GM10847 (cell line): ENCODE measurements around the gene CMTM8.

ENCODE experiments used
- POLR2A ChIP-seq: IDR thresholded peaks from 2 replicates; pipeline ENCODE4 v1.6.1; 2011; ENCODE audit not compliant: insufficient read length; ENCODE audit errors: extremely low read depth

CMTM8 gene

DNA sequence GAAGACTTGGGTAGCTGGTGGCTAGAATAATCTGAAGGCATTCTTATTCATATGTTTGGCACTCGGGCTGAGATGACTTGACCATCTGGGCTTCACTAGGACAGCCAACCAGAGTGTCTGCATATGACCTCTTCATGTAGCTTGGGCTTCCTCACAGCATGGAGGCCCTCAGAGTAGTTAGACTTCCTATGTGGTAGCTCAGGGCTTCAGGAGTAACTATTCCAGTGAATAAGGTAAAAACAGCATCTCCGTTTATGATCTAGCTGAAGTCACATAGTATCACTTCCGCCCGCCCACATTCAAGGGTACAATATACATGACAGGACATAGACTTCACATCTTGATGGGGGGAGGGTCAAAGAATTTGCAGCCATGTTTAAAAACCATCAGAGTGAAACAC, 18.9 kb upstream of the CMTM8 start:
- no peak for TF ChIP-seq POLR2A

DNA sequence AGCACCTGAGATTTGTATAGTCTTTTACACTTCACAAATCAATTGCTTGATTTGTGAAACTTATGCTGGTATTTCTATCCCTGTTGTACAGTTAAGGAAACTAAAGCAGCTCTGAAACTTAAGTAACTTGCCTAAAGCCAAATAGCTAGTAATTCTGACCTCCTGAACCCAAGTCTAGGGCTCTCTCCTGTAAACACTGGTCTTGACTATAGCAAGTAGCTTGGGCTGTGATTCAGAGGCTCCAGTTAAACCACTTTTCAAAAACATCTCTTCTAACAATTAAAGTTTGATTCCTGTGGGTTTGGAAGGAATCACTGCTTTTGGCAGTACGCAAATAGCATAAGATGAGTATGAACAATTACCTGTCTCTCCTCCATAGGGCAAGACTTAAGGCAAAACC, 18.5 kb upstream of the CMTM8 start:
- TF ChIP-seq POLR2A = no peak

- no peak for TF ChIP-seq POLR2A
These were observed 15.5 kb upstream of the CMTM8 start for GRCh38 chr3:32222950-32223349.

DNA sequence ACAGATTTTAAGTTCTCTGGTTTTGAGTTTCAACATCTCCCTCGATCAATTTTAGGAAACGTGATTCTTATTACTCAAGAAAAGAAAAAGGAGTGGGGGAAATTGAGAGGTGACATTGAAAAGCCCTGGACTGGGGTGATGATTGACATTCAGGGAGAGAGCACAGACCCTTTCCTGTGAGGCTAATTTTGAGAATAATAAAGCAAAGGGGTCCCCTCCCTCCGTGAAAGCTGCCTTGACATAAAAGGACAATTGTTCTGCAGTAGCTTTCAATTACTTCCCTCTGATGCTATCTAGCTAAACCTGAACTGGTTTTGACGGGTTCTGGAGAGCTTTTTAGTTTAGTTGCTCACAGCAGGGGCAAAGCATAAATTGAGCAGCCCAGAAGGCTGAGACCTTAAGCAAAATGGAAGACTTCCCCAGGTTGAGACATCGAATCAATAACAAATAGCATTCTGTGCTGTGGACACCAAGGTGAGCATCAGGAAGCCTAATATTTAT, 14.4 kb upstream of the CMTM8 start:
- TF ChIP-seq POLR2A = no peak

DNA sequence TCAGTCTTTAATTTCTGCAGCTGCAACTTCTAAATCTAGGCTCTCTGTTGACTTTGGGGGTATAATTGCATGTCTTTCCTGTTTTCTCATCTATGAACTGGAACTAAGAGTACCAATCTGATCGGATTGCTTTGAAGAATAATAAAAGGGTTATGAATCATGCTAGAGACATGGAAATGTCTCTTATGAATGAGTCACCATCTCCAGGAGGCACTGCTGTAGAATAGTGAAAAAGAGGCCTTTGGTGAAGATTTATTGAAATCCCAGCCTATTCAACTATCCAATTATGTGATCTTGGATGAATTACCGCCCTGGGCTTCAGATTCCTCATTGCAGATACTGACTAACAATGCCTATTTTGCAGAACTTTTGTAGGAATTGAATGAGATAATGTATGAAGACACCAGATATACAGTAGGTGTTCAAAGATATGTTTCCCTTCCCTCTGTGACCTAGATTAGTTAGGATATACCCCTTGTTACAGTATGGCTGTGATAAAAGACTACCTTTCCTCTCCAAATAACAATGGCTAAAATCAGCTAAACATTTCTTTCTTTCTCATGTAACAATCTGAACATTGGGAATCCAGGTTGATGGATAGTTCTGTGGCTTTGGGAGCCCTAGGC, 11.5 kb upstream of the CMTM8 start:
- TF ChIP-seq POLR2A = no peak

DNA sequence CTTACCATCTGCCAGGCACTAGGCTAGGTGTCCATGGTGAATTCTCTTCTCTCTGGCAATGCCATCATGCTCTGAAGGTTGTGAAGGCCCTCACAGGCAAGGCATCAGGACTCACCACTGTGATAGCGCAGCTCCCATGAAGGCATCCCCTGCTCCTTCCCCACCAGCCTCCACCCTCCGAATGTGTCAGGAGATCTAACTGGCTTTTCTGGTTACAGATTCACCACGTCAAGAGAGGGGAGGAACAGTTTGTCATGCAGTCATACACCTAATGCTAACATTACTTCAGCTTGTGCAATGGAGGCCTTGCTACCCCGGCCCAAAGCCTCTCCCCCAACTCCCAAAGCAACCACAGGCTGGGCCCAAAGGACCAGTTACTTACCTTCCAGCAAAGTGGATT, 8.9 kb upstream of the CMTM8 start:
- no peak for TF ChIP-seq POLR2A

GRCh38 chr3:32236377-32236776, 2.1 kb upstream of the CMTM8 start:
- TF ChIP-seq POLR2A = no peak

DNA sequence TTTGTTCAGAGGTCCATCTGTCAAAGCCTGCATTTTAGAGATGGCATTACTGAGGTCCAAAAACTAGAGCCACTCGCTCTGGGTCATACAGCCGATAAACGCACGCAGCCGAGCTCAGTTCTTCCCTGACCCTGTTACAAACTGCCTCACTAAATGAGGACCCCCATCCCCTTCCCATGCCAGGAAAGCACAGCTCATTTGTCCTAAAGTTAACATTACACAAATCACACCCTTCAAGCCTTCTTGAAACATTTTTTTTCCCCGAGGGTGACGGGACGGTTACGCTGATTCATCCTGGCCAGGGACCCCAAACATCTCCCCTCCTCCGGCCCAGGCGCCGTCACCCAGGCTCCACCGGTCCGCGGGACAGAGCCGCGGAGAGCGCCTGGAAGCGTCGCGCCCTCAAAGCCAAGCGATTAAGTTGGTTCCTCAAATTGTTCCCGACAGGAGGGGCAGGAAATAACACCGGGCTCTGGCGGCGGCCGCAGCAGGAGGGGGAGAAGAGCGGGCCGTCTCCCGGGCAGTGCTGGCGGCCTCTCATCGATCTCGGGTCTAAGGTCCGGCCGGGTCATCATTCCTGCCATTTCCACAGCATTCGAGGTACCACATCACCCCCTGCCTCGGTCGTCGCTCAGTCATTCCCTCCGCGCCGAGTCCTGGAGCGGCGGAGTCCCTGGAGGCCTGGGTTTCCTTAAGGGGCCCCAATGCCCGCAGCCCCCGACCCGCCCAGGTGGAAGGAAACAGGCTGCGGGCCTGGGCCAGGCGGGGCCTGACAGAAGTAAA, 619 bp upstream of the CMTM8 start:
- TF ChIP-seq POLR2A = no peak

GRCh38 chr3:32239307-32240158, 1.1 kb downstream of the CMTM8 start:
- TF ChIP-seq POLR2A = no peak

GRCh38 chr3:32240159-32240545, 1.7 kb downstream of the CMTM8 start:
- no peak for TF ChIP-seq POLR2A

DNA sequence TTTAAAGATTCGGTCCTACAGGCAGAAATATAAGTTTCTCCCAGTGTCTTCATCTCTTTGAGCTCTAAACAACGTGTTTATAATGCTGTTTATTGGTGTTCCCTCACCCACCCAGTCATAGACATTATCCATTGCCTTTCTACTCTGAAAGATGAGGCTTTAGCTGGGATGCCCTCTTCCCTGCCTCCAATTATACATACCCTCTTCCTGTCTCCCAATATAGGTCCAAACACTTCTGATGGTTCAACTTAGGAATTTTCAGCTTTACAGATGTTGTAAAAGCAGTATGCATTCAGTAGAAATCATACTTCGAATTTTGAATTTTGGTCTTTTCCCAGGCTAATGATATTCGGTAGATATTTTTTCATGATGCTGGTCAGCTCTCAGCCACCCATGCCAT, 2.6 kb downstream of the CMTM8 start:
- no peak for TF ChIP-seq POLR2A

DNA sequence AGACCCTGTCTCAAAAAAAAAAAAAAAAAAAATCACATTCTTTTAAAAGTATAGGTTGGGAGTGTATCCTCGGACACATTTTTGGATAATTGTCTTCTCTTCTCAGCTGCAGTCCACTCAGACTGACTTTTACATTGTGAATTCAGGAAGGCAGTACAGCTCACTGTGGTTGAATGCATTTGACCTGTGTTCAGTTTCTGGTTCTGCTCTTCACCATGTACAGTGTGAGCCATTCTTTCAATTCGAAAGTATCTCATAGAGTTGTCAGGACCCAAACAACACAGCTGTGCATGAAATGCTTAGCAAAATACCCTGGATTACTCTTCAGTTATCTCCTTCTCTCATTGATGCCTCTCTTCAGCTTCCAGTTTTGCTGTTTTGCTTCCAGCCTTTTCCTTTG, 5.0 kb downstream of the CMTM8 start:
- no peak for TF ChIP-seq POLR2A

- TF ChIP-seq POLR2A = no peak
These were observed 6.7 kb downstream of the CMTM8 start for GRCh38 chr3:32245200-32245599.

DNA sequence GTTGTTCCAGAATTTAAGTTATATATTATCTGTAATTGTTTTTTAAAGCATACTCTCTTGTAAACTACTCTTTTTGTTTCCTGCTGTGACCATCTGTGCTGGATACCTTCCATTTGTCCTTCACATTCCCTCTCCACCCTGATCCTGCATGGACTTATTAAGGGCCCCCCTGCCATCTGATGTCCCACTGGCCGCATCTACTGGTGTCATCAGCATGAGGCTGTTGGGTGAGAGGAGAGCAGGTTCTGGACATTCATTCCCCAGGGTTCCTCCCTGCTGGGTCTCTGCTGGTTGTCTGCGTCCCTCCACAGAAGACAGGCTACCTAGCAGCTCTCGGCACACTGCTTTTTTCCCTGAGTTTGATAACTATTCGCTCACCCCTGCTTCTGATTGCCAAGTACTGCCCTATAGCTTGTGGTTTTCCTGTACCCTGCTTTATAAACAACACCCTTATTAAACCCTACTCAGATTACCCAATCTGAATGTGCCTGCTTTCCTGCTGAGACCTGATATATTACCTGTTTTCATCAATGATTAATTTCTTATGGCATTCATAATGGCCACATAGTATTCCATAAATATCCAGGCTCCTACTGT, 7.7 kb downstream of the CMTM8 start:
- TF ChIP-seq POLR2A = no peak

- TF ChIP-seq POLR2A = no peak
These were observed 10.8 kb downstream of the CMTM8 start for GRCh38 chr3:32249184-32249782.
